HUES48 (cell line): ENCODE data around the gene CASP14.
A peak's percentile ranks its signal among the peaks of the same experiment; 100 is the strongest.
"Not testable (repeated sequence)": the region's sequence is repeated elsewhere in the genome, so short reads cannot be mapped to it uniquely, and the experiment has no call there.

Experiments used
- H3K27ac ChIP-seq: one replicate; pipeline ENCODE4 v1.7.0; 2013; ENCODE audit warnings: low read depth, low read length, inconsistent platforms
- H3K27me3 ChIP-seq: 2 replicates; pipeline ENCODE4 v1.6.1; 2013; ENCODE audit warnings: mild to moderate bottlenecking, low read length; ENCODE audit not compliant: control insufficient read depth, insufficient read depth
- H3K36me3 ChIP-seq: 2 replicates; pipeline ENCODE4 v1.6.1; 2013; ENCODE audit warnings: low read length; ENCODE audit not compliant: control insufficient read depth, insufficient read depth
- H3K4me1 ChIP-seq: 2 replicates; pipeline ENCODE4 v1.6.1; 2013; ENCODE audit warnings: mild to moderate bottlenecking, low read length; ENCODE audit not compliant: control insufficient read depth, insufficient read depth
- H3K4me3 ChIP-seq: 2 replicates; pipeline ENCODE4 v1.5.1; 2013; ENCODE audit warnings: mild to moderate bottlenecking, low read depth, low read length
- H3K9ac ChIP-seq: 2 replicates; pipeline ENCODE4 v1.6.1; 2013; ENCODE audit warnings: mild to moderate bottlenecking, low read depth, low read length, moderate library complexity
- H3K9me3 ChIP-seq: 2 replicates; pipeline ENCODE4 v1.6.1; 2013; ENCODE audit warnings: low read length; ENCODE audit not compliant: control insufficient read depth, insufficient read depth

Gene CASP14, protein sequence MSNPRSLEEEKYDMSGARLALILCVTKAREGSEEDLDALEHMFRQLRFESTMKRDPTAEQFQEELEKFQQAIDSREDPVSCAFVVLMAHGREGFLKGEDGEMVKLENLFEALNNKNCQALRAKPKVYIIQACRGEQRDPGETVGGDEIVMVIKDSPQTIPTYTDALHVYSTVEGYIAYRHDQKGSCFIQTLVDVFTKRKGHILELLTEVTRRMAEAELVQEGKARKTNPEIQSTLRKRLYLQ

GRCh38 chr19:15048885-15049541 is at the start of gene CASP14:
CASP14 (plus strand) TSS chr19:15049480; CDS start chr19:15052252, 2,772 bp downstream.
- Histone ChIP-seq H3K27me3 (no peaks in the 10 kb centered on the region), H3K9ac (no peak within 1 kb of the TSS)

DNA sequence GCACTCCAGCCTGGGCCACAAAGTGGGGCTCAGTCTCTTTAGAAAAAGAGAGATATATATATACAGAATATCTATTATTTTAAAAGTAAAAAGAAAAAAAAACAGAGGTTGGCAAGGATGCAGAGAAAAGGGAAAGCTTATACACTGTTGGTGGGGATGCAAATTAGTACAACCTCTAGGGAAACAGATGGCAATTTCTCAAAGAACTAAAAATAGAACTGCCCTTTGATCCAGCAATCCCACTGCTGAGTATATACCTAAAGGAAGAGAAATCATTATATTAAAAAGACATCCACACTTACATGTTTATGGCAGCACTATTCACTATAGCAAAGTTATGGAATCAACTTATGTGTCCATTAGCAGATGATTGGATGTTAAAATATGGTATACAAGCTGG is 41.0 kb upstream of the CASP14 start:
- H3K4me3 ChIP-seq: no peak overlapping the region
- H3K27ac ChIP-seq: no peak overlapping the region
- no peaks in the 10 kb centered on the region for H3K9me3 ChIP-seq
- no peaks in the 10 kb centered on the region for H3K4me1 ChIP-seq
- H3K9ac ChIP-seq: no peak overlapping the region
- peaks cover 37% of the 10 kb centered on the region for H3K27me3 ChIP-seq
- H3K36me3 ChIP-seq: no peaks in the 10 kb centered on the region

More at GRCh38 chr19:15048885-15049541, at the start of gene CASP14:
- Histone ChIP-seq H3K36me3 (no peaks in the 10 kb centered on the region), H3K27ac (no peak within 1 kb of the TSS), H3K4me3 (no peak within 1 kb of the TSS), H3K4me1 (no peaks in the 10 kb centered on the region), H3K9me3 (peaks cover 25% of the 10 kb centered on the region)

DNA sequence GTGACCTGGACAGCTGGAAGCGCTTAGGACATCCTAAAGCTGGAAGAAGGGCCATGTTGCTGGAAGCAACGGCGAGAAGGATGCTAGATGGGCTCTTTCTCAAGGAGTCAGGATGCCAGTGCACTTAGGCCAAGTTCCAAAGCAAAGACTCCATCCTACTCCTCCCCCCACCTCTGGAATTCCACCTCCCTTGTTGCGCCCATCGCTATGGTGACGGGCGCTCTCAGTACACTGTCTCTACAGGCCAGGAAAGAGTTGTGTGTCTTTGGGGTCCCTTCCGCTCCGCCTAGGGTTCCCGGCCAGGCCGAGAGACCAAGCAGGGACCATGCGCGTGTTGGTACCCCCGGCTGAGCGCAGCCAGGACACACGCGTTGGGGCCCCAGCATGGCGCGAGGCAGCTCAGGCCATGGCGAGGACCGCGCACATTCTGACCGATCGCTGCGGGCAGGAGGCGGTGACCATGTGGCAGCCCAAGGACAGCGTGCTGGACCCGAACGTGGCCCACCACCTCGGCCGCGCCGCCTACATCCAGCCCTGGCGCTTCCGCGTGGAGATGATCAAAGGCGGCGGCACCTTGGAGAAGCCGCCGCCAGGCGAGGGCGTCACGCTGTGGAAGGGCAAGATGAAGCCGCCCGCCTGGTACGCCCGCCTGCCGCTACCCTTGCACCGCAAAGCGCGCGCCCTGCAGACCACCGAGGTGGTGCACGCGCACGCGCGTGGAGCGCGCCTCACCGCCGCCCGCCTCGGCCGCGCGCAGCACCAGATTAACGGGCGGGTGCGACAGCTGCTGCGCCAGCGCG is 38.6 kb upstream of the CASP14 start:
- H3K36me3 ChIP-seq: no peaks in the 10 kb centered on the region
- no peak overlapping the region for H3K27ac ChIP-seq
- peak overlapping the region; percentile 4; the same call in 1 of the 2 replicates for H3K9ac ChIP-seq
- H3K9me3 ChIP-seq: no peaks in the 10 kb centered on the region
- H3K4me3 ChIP-seq: peak overlapping the region; percentile 53
- no peaks in the 10 kb centered on the region for H3K4me1 ChIP-seq
- H3K27me3 ChIP-seq: peaks cover 48% of the 10 kb centered on the region

DNA sequence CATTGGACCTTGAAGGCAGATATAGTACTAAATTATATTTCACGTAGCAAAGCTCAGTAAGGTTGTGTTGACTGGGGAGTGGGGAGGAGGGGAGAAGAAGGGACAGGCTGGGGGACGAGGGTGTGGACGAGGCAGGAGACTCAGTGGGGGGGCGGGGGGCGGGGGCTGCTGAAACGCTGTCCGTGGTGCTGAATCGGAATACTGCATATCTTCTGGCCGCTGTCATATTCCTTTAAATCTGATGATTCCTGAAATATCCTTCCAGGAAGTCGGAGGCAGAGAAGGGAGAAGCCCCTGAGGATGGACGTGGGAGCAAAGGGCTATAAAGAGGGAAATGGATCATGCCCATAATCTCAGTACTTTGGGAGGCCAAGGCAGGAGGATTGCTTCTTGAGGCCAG is 34.7 kb upstream of the CASP14 start:
- H3K36me3 ChIP-seq: no peaks in the 10 kb centered on the region
- H3K27me3 ChIP-seq: peaks cover 48% of the 10 kb centered on the region
- no peaks in the 10 kb centered on the region for H3K4me1 ChIP-seq
- no peaks in the 10 kb centered on the region for H3K9me3 ChIP-seq
- H3K27ac ChIP-seq: no peak overlapping the region
- no peak overlapping the region for H3K4me3 ChIP-seq
- H3K9ac ChIP-seq: no peak overlapping the region

DNA sequence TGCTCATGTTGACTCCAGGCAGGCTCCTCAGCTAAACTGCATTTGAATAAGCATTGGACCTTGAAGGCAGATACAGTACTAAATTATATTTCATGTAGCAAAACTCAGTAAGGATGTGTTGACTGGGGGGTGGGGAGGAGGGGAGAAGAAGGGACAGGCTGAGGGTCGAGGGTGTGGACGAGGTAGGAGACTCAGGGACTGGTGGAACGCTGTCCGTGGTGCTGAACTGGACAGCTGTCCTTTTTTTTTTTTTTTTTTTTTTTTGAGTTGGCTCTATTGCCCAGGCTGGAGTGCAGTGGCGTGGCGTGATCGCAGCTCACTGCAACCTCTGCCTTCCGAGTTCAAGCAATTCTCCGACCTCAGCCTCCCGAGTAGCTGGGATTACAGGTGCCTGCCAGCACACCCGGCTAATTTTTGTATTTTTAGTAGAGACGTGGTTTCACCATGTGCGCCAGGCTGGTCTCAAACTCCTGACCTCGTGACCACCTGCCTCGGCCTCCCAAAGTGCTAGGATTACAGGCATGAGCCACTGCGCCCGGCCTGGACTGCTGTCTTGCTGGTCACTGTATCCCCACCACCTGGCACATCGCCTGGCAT is 33.2 kb upstream of the CASP14 start:
- Histone ChIP-seq H3K9ac (no peak overlapping the region), H3K36me3 (no peaks in the 10 kb centered on the region), H3K27ac (no peak overlapping the region), H3K27me3 (peaks cover 36% of the 10 kb centered on the region), H3K9me3 (no peaks in the 10 kb centered on the region), H3K4me3 (no peak overlapping the region), H3K4me1 (no peaks in the 10 kb centered on the region)

GRCh38 chr19:15018836-15019235 is 30.4 kb upstream of the CASP14 start:
- H3K27me3 ChIP-seq, H3K9ac ChIP-seq, H3K9me3 ChIP-seq, H3K36me3 ChIP-seq, H3K4me3 ChIP-seq, H3K4me1 ChIP-seq, H3K27ac ChIP-seq: not testable (repeated sequence)

- Histone ChIP-seq H3K4me3 (no peak overlapping the region), H3K9ac (no peak overlapping the region), H3K27ac (no peak overlapping the region), H3K36me3 (no peaks in the 10 kb centered on the region), H3K9me3 (no peaks in the 10 kb centered on the region), H3K27me3 (peaks cover 2% of the 10 kb centered on the region; the same call in 1 of the 2 replicates), H3K4me1 (no peaks in the 10 kb centered on the region)
These were observed 27.8 kb upstream of the CASP14 start for GRCh38 chr19:15021286-15022007.

GRCh38 chr19:15022752-15023151 is 26.5 kb upstream of the CASP14 start:
- H3K9me3 ChIP-seq: no peaks in the 10 kb centered on the region
- H3K27me3 ChIP-seq: no peaks in the 10 kb centered on the region; the same call in 1 of the 2 replicates

GRCh38 chr19:15025217-15025616 is 24.1 kb upstream of the CASP14 start:
- no peaks in the 10 kb centered on the region for H3K36me3 ChIP-seq
- H3K4me3 ChIP-seq: no peak overlapping the region
- H3K27me3 ChIP-seq: no peaks in the 10 kb centered on the region; the same call in 1 of the 2 replicates
- no peak overlapping the region for H3K27ac ChIP-seq
- H3K4me1 ChIP-seq: no peaks in the 10 kb centered on the region
- no peak overlapping the region for H3K9ac ChIP-seq
- H3K9me3 ChIP-seq: no peaks in the 10 kb centered on the region

More at GRCh38 chr19:15022752-15023151, 26.5 kb upstream of the CASP14 start:
- no peak overlapping the region for H3K4me3 ChIP-seq
- no peaks in the 10 kb centered on the region for H3K4me1 ChIP-seq
- no peak overlapping the region for H3K9ac ChIP-seq
- H3K27ac ChIP-seq: no peak overlapping the region
- H3K36me3 ChIP-seq: no peaks in the 10 kb centered on the region

GRCh38 chr19:15028490-15028889 is 20.8 kb upstream of the CASP14 start:
- Histone ChIP-seq H3K9ac (no peak overlapping the region), H3K27me3 (no peaks in the 10 kb centered on the region), H3K4me1 (no peaks in the 10 kb centered on the region), H3K9me3 (no peaks in the 10 kb centered on the region; the same call in 1 of the 2 replicates), H3K36me3 (no peaks in the 10 kb centered on the region), H3K27ac (no peak overlapping the region), H3K4me3 (no peak overlapping the region)
